Measurements from ENCODE around the gene DGKI. TPM values are rescaled to one million over a fixed set of nuclear protein-coding genes. Genes with fewer than 3 reads are reported as not detected.
A peak's percentile ranks its signal among the peaks of the same experiment; 100 is the strongest.

Gene DGKI
- total RNA-seq, 2 donors from 2014 or later = 0.04 to 0.64 TPM

GRCh38 chr7:137564677-137565076 is 282.1 kb downstream of the DGKI start:
- TF ChIP-seq CTCF (conservative IDR thresholded peaks at IDR 0.05) = no peak
- H3K27ac Mint-ChIP-seq = no peak overlapping the region
- Histone ChIP-seq H3K27ac (ENCODE audit: low read depth, low read length) (no peak overlapping the region), H3K4me3 (ENCODE audit: low read length) (no peak overlapping the region), H3K27me3 (ENCODE audit: control insufficient read depth, insufficient read depth, low read length, poor library complexity, severe bottlenecking) (no peaks in the 10 kb centered on the region), H3K36me3 (ENCODE audit: control insufficient read depth, insufficient read depth, low read length) (no peaks in the 10 kb centered on the region), H3K4me1 (ENCODE audit: control insufficient read depth, insufficient read depth, low read length) (no peaks in the 10 kb centered on the region), H3K9me3 (ENCODE audit: control insufficient read depth, low read length) (no peaks in the 10 kb centered on the region), H3K9ac (ENCODE audit: extremely low read depth, low read length, poor library complexity, severe bottlenecking) (no peak overlapping the region)
- no peaks in the 10 kb centered on the region for H3K4me1 Mint-ChIP-seq
- H3K27me3 Mint-ChIP-seq (ENCODE audit: insufficient read depth) = peaks cover 1% of the 10 kb centered on the region
- no peak overlapping the region for H3K4me3 Mint-ChIP-seq
- H3K9me3 Mint-ChIP-seq = no peaks in the 10 kb centered on the region
- 70 to 85% methylated on average over 8 to 10 of the region's 11 CpGs for WGBS, 2 experiments (ENCODE audit: insufficient coverage in 1 of 2, insufficient read length in 1 of 2)
- DNase-seq = peak; percentile 72
- H3K36me3 Mint-ChIP-seq (ENCODE audit: low read depth) = no peaks in the 10 kb centered on the region

GRCh38 chr7:137563981-137564380 is 282.8 kb downstream of the DGKI start:
- no peaks in the 10 kb centered on the region for H3K36me3 ChIP-seq (ENCODE audit: control insufficient read depth, insufficient read depth, low read length)
- Mint-ChIP-seq H3K4me1 (no peaks in the 10 kb centered on the region), H3K27me3 (ENCODE audit: insufficient read depth) (no peaks in the 10 kb centered on the region), H3K36me3 (ENCODE audit: low read depth) (no peaks in the 10 kb centered on the region), H3K4me3 (no peak overlapping the region), H3K27ac (no peak overlapping the region), H3K9me3 (no peaks in the 10 kb centered on the region)
- no peak overlapping the region for H3K27ac ChIP-seq (ENCODE audit: low read depth, low read length)
- no peaks in the 10 kb centered on the region for H3K9me3 ChIP-seq (ENCODE audit: control insufficient read depth, low read length)
- no peak overlapping the region for H3K9ac ChIP-seq (ENCODE audit: extremely low read depth, low read length, poor library complexity, severe bottlenecking)
- H3K4me3 ChIP-seq (ENCODE audit: low read length) = no peak overlapping the region
- TF ChIP-seq CTCF (conservative IDR thresholded peaks at IDR 0.05) = no peak
- no peaks in the 10 kb centered on the region for H3K4me1 ChIP-seq (ENCODE audit: control insufficient read depth, insufficient read depth, low read length)
- H3K27me3 ChIP-seq (ENCODE audit: control insufficient read depth, insufficient read depth, low read length, poor library complexity, severe bottlenecking) = no peaks in the 10 kb centered on the region
- no peak for DNase-seq

- Histone ChIP-seq H3K27ac (ENCODE audit: low read depth, low read length) (no peak overlapping the region), H3K4me1 (ENCODE audit: control insufficient read depth, insufficient read depth, low read length) (no peaks in the 10 kb centered on the region), H3K36me3 (ENCODE audit: control insufficient read depth, insufficient read depth, low read length) (no peaks in the 10 kb centered on the region), H3K9me3 (ENCODE audit: control insufficient read depth, low read length) (no peaks in the 10 kb centered on the region), H3K27me3 (ENCODE audit: control insufficient read depth, insufficient read depth, low read length, poor library complexity, severe bottlenecking) (no peaks in the 10 kb centered on the region), H3K9ac (ENCODE audit: extremely low read depth, low read length, poor library complexity, severe bottlenecking) (no peak overlapping the region), H3K4me3 (ENCODE audit: low read length) (no peak overlapping the region)
- Mint-ChIP-seq H3K36me3 (ENCODE audit: low read depth) (no peaks in the 10 kb centered on the region), H3K9me3 (no peaks in the 10 kb centered on the region), H3K4me3 (no peak overlapping the region), H3K4me1 (no peaks in the 10 kb centered on the region), H3K27me3 (ENCODE audit: insufficient read depth) (no peaks in the 10 kb centered on the region), H3K27ac (no peak overlapping the region)
- 91 to 95% methylated on average over 3 of the region's 3 CpGs for WGBS, 2 experiments (ENCODE audit: insufficient coverage in 1 of 2, insufficient read length in 1 of 2)
- no peak for TF ChIP-seq CTCF (conservative IDR thresholded peaks at IDR 0.05)
- DNase-seq = no peak
These were observed 299.3 kb downstream of the DGKI start for GRCh38 chr7:137547485-137547884.
